Measurements from ENCODE around the gene AKAP7. TPM values are rescaled to one million over a fixed set of nuclear protein-coding genes. Genes with fewer than 3 reads are reported as not detected.
"Not testable (repeated sequence)": the region's sequence is repeated elsewhere in the genome, so short reads cannot be mapped to it uniquely, and the experiment has no call there.

The AKAP7 gene
- total RNA-seq, 1 donor from 2014 or later, result 4.5 TPM

DNA sequence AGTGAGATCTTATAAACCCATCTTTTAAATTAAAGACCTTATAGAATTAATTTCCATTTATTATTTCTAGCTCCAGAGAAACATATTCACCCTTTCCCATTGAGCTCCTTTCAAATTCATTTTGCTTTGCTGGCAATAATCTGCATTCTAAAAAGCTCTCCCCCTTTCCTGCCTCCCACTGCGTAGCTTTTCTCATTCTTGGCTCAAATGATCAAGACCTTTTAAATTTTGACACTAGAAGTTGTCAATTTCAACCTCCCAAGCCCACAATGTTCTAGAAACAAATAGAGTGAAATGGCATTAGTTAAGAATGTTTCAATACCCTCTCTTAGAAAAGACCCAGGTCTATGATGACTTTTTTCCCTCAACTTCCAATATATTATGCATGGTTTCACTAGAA, 186.9 kb downstream of the AKAP7 start:
- DNase-seq (ENCODE audit: extremely low spot score, unreplicated experiment), result no peak
- no peaks in the 10 kb centered on the region for H3K4me1 Mint-ChIP-seq (ENCODE audit: unreplicated experiment)
- no peak overlapping the region for H3K4me3 Mint-ChIP-seq (ENCODE audit: unreplicated experiment)
- no peaks in the 10 kb centered on the region for H3K36me3 Mint-ChIP-seq (ENCODE audit: unreplicated experiment)
- H3K9me3 Mint-ChIP-seq (ENCODE audit: unreplicated experiment), result no peaks in the 10 kb centered on the region
- H3K27ac Mint-ChIP-seq (ENCODE audit: unreplicated experiment), result no peak overlapping the region
- H3K27me3 Mint-ChIP-seq (ENCODE audit: unreplicated experiment), result peaks cover 13% of the 10 kb centered on the region
- TF ChIP-seq, protein P1, sequence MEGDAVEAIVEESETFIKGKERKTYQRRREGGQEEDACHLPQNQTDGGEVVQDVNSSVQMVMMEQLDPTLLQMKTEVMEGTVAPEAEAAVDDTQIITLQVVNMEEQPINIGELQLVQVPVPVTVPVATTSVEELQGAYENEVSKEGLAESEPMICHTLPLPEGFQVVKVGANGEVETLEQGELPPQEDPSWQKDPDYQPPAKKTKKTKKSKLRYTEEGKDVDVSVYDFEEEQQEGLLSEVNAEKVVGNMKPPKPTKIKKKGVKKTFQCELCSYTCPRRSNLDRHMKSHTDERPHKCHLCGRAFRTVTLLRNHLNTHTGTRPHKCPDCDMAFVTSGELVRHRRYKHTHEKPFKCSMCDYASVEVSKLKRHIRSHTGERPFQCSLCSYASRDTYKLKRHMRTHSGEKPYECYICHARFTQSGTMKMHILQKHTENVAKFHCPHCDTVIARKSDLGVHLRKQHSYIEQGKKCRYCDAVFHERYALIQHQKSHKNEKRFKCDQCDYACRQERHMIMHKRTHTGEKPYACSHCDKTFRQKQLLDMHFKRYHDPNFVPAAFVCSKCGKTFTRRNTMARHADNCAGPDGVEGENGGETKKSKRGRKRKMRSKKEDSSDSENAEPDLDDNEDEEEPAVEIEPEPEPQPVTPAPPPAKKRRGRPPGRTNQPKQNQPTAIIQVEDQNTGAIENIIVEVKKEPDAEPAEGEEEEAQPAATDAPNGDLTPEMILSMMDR (IDR thresholded peaks at IDR 0.05), result no peak

DNA sequence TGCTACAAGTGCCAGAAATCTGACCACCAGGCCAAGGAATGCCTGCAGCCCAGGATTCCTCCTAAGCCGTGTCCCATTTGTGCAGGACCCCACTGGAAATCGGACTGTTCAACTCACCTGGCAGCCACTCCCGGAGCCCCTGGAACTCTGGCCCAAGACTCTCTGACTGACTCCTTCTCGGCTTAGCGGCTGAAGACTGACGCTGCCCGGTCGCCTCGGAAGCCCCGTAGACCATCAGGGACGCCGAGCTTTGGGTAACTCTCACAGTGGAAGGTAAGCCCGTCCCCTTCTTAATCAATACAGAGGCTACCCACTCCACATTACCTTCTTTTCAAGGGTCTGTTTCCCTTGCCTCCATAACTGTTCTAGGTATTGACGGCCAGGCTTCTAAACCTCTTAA, 190.4 kb downstream of the AKAP7 start:
- H3K4me3 Mint-ChIP-seq (ENCODE audit: unreplicated experiment); H3K4me1 Mint-ChIP-seq (ENCODE audit: unreplicated experiment); DNase-seq (ENCODE audit: extremely low spot score, unreplicated experiment); H3K9me3 Mint-ChIP-seq (ENCODE audit: unreplicated experiment); H3K27ac Mint-ChIP-seq (ENCODE audit: unreplicated experiment); H3K36me3 Mint-ChIP-seq (ENCODE audit: unreplicated experiment): not testable (repeated sequence)
- H3K27me3 Mint-ChIP-seq (ENCODE audit: unreplicated experiment), result peaks cover 19% of the 10 kb centered on the region

DNA sequence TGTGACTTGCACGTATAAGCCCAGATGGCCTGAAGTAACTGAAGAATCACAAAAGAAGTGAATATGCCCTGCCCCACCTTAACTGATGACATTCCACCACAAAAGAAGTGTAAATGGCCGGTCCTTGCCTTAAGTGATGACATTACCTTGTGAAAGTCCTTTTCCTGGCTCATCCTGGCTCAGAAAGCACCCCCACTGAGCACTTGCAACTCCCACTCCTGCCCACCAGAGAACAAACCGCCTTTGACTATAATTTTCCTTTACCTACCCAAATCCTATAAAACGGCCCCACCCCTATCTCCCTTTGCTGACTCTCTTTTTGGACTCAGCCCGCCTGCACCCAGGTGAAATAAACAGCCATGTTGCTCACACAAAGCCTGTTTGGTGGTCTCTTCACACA, 193.5 kb downstream of the AKAP7 start:
- not testable (repeated sequence) for H3K4me3 Mint-ChIP-seq (ENCODE audit: unreplicated experiment); H3K27ac Mint-ChIP-seq (ENCODE audit: unreplicated experiment); H3K4me1 Mint-ChIP-seq (ENCODE audit: unreplicated experiment); H3K9me3 Mint-ChIP-seq (ENCODE audit: unreplicated experiment); H3K36me3 Mint-ChIP-seq (ENCODE audit: unreplicated experiment); DNase-seq (ENCODE audit: extremely low spot score, unreplicated experiment)
- H3K27me3 Mint-ChIP-seq (ENCODE audit: unreplicated experiment), result peaks cover 22% of the 10 kb centered on the region

DNA sequence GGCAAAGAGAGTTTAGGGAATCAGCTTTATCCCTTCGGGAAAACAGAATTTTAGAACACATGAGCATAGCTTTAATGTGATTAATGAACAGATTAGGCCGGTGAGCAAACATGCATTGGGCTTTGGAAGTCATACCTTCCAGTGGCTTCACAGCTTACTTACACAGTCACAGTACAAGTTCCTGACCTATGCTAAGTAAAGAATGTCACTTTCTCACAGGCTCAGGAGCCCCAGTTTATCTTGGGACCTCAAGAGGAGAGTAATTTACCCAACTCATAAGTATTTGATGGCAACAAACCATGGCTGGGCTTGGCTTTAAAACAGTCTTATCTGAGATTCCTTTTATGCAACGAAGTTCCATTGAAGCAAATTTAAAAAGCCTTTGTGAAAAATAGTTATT, 195.9 kb downstream of the AKAP7 start:
- Mint-ChIP-seq H3K4me3 (ENCODE audit: unreplicated experiment) (no peak overlapping the region), H3K27ac (ENCODE audit: unreplicated experiment) (no peak overlapping the region), H3K27me3 (ENCODE audit: unreplicated experiment) (peaks cover 20% of the 10 kb centered on the region)

DNA sequence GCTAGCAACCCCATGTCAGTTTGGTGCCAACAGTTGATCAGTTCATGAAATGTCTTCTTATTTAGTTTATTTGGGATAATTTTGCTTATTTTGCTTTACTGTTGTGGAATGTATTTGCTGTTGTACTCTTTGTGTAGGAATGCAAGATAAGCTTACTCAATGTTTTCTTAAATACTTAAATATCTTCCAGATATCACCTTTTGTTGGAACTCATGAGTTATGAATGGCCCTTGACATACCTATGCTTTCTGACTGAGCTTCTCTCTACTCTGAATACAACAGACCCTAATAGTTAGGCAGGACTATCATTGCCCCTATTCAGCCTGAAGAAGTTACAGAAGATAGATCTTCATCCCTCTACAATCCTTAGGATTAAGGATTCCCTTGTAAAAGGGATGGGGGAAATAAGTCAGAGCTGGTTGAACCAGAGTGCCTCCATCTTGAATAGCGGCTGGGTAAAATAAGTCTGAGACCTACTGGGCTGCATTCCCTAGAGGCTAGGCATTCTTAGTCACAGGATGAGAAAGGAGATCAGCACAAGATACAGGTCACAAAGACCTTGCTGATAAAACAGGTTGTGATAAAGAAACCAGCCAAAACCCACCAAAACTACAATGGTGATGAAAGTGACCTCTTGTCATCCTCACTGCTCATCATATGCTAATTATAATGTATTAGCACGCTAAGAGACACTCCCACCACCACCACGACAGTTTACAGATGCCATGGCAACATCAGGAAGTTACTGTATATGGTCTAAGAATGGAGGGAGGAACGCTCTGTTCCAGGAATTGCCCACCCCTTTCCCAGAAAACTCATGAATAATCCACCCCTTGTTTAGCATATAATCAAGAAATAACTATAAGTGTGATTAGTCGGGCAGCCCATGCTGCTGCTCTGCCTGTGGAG, 196.9 kb downstream of the AKAP7 start:
- H3K4me3 Mint-ChIP-seq (ENCODE audit: unreplicated experiment), result no peak overlapping the region

More for the DNA sequence above, 195.9 kb downstream of the AKAP7 start:
- Mint-ChIP-seq H3K4me1 (ENCODE audit: unreplicated experiment) (no peaks in the 10 kb centered on the region), H3K36me3 (ENCODE audit: unreplicated experiment) (no peaks in the 10 kb centered on the region), H3K9me3 (ENCODE audit: unreplicated experiment) (no peaks in the 10 kb centered on the region)
- TF ChIP-seq, protein P1 (IDR thresholded peaks at IDR 0.05), result no peak
- DNase-seq (ENCODE audit: extremely low spot score, unreplicated experiment), result no peak

More for the DNA sequence above, 196.9 kb downstream of the AKAP7 start:
- Mint-ChIP-seq H3K27ac (ENCODE audit: unreplicated experiment) (no peak overlapping the region), H3K36me3 (ENCODE audit: unreplicated experiment) (no peaks in the 10 kb centered on the region), H3K27me3 (ENCODE audit: unreplicated experiment) (peaks cover 28% of the 10 kb centered on the region), H3K9me3 (ENCODE audit: unreplicated experiment) (no peaks in the 10 kb centered on the region), H3K4me1 (ENCODE audit: unreplicated experiment) (no peaks in the 10 kb centered on the region)
- no peak for DNase-seq (ENCODE audit: extremely low spot score, unreplicated experiment)
- TF ChIP-seq, protein P1 (IDR thresholded peaks at IDR 0.05), result no peak

Other genes starting within 250 kb of the AKAP7 start
- gene EPB41L2, start 72.2 kb upstream of the AKAP7 start, total RNA-seq, result 65.3 and 67.5 TPM in 2 replicates